WTC11 (cell line): ENCODE measurements around the gene MINDY1. TPM values are rescaled to one million over a fixed set of nuclear protein-coding genes. Genes with fewer than 3 reads are reported as not detected.

Source experiments
- ATAC-seq: fragments of 200-7000 bp; cut with Tn5 transposase; 2 replicates; pipeline ENCODE4 v1.10.0; 2021; ENCODE audit warnings: mild to moderate bottlenecking, moderate library complexity
- CTCF ChIA-PET: fragments of 300-600 bp; sonication (Branson Sonifier 250); formaldehyde crosslinking; loops from one replicate; lab custom pipeline; 2021; ENCODE audit warnings: antibody characterized with exemption; lab: Charles Lee
- POLR2A ChIA-PET: fragments of 350-600 bp; sonication (Branson Sonifier 250); formaldehyde crosslinking; loops from one replicate; lab custom pipeline; 2021; ENCODE audit warnings: antibody characterized with exemption; lab: Charles Lee
- DNase-seq: peaks from one replicate; pipeline ENCODE4 v3.0.0; 2021; ENCODE audit warnings: low spot score
- H3K27ac Mint-ChIP-seq: 2 replicates; pipeline ENCODE4 v1.8.0; 2021; ENCODE audit warnings: mixed read lengths
- H3K27me3 Mint-ChIP-seq: 2 replicates; pipeline ENCODE4 v1.8.0; 2021; ENCODE audit warnings: low read depth, mild to moderate bottlenecking, moderate library complexity, mixed read lengths
- H3K36me3 Mint-ChIP-seq: 2 replicates; pipeline ENCODE4 v1.8.0; 2021; ENCODE audit warnings: mixed read lengths
- H3K4me1 Mint-ChIP-seq: 2 replicates; pipeline ENCODE4 v1.8.0; 2022; ENCODE audit warnings: mixed read lengths
- H3K4me3 Mint-ChIP-seq: 2 replicates; pipeline ENCODE4 v1.8.0; 2021; ENCODE audit warnings: mild to moderate bottlenecking, moderate library complexity, mixed read lengths
- H3K9me3 Mint-ChIP-seq: 2 replicates; pipeline ENCODE4 v1.8.0; 2021; ENCODE audit warnings: mixed read lengths
- ATF1 ChIP-seq: sonication (generic); formaldehyde crosslinking; IDR thresholded peaks from 2 replicates; pipeline ENCODE4 v1.8.1; 2023; ENCODE audit warnings: mild to moderate bottlenecking, moderate library complexity, missing genetic modification reagents
- ELF4 ChIP-seq: sonication (generic); formaldehyde crosslinking; IDR thresholded peaks from 2 replicates; pipeline ENCODE4 v1.8.1; 2022; ENCODE audit warnings: low read depth, mild to moderate bottlenecking, moderate library complexity, missing genetic modification reagents
- ESRRA ChIP-seq: sonication (generic); formaldehyde crosslinking; IDR thresholded peaks from 2 replicates; pipeline ENCODE4 v1.8.1; 2022; ENCODE audit warnings: mild to moderate bottlenecking, missing genetic modification reagents, borderline replicate concordance
- GRHL2 ChIP-seq: fragments of 250-450 bp; sonication (Bioruptor Pico); IDR thresholded peaks from 2 replicates; pipeline ENCODE4 v1.8.0; 2022; ENCODE audit warnings: mild to moderate bottlenecking, moderate library complexity; ENCODE audit not compliant: insufficient replicate concordance, severe bottlenecking
- KAT7 ChIP-seq: sonication (generic); formaldehyde crosslinking; IDR thresholded peaks from 2 replicates; pipeline ENCODE4 v1.8.1; 2023; ENCODE audit warnings: missing genetic modification reagents, mild to moderate bottlenecking, borderline replicate concordance
- MXD4 ChIP-seq: fragments of 250-450 bp; sonication (Bioruptor Pico); IDR thresholded peaks from 2 replicates; pipeline ENCODE4 v1.8.0; 2021; ENCODE audit warnings: mild to moderate bottlenecking, moderate library complexity, borderline replicate concordance
- MYBL2 ChIP-seq: sonication (generic); formaldehyde crosslinking; IDR thresholded peaks from 2 replicates; pipeline ENCODE4 v1.8.1; 2023; ENCODE audit warnings: mild to moderate bottlenecking, moderate library complexity, missing genetic modification reagents
- NR3C1 ChIP-seq: sonication (generic); formaldehyde crosslinking; conservative IDR thresholded peaks from 2 replicates; pipeline ENCODE4 v1.8.1; 2023; ENCODE audit warnings: low read depth, mild to moderate bottlenecking, missing genetic modification reagents
- OVOL2 ChIP-seq: fragments of 250-450 bp; sonication (Bioruptor Pico); IDR thresholded peaks from 2 replicates; pipeline ENCODE4 v1.9.0; 2021; ENCODE audit warnings: mild to moderate bottlenecking, borderline replicate concordance
- SOX15 ChIP-seq: fragments of 250-450 bp; sonication (Bioruptor Pico); IDR thresholded peaks from 2 replicates; pipeline ENCODE4 v1.9.0; 2021; ENCODE audit warnings: mild to moderate bottlenecking
- TCF7 ChIP-seq: sonication (generic); formaldehyde crosslinking; IDR thresholded peaks from 2 replicates; pipeline ENCODE4 v1.8.0; 2022; ENCODE audit warnings: mild to moderate bottlenecking, low read depth, missing genetic modification reagents, moderate library complexity
- TEAD4 ChIP-seq: sonication (generic); formaldehyde crosslinking; IDR thresholded peaks from 2 replicates; pipeline ENCODE4 v1.8.0; 2022; ENCODE audit warnings: mild to moderate bottlenecking, missing genetic modification reagents
- ZBTB21 ChIP-seq: sonication (generic); formaldehyde crosslinking; IDR thresholded peaks from 2 replicates; pipeline ENCODE4 v1.8.1; 2023; ENCODE audit warnings: mild to moderate bottlenecking, missing genetic modification reagents, borderline replicate concordance
- ZBTB43 ChIP-seq: sonication (generic); formaldehyde crosslinking; IDR thresholded peaks from 2 replicates; pipeline ENCODE4 v1.8.1; 2023; ENCODE audit warnings: mild to moderate bottlenecking, missing genetic modification reagents
- ZNF317 ChIP-seq: sonication (generic); formaldehyde crosslinking; IDR thresholded peaks from 2 replicates; pipeline ENCODE4 v1.8.1; 2023; ENCODE audit warnings: low read depth, mild to moderate bottlenecking, moderate library complexity, missing genetic modification reagents, borderline replicate concordance
- ZNF423 ChIP-seq: fragments of 250-450 bp; sonication (Bioruptor Pico); IDR thresholded peaks from 2 replicates; pipeline ENCODE4 v2.1.2; 2022; ENCODE audit warnings: mild to moderate bottlenecking, moderate library complexity
- total RNA-seq: library from RNA; stranded (reverse); gene quantifications from 3 replicates; pipeline ENCODE4 v1.2.3, GENCODE V29; 2021
- TF ChIP-seq, protein P1 (sequence below): sonication (generic); formaldehyde crosslinking; IDR thresholded peaks from 2 replicates; pipeline ENCODE4 v1.8.0; 2023; ENCODE audit warnings: mild to moderate bottlenecking, missing genetic modification reagents
- TF ChIP-seq, protein P2 (sequence below): sonication (generic); formaldehyde crosslinking; IDR thresholded peaks from 2 replicates; pipeline ENCODE4 v1.8.1; 2023; ENCODE audit warnings: mild to moderate bottlenecking, missing genetic modification reagents, moderate library complexity
- TF ChIP-seq, protein P3 (sequence below): sonication (generic); formaldehyde crosslinking; IDR thresholded peaks from 2 replicates; pipeline ENCODE4 v1.8.0; 2023; ENCODE audit warnings: missing genetic modification reagents
- TF ChIP-seq, protein P4 (sequence below): sonication (generic); formaldehyde crosslinking; IDR thresholded peaks from 2 replicates; pipeline ENCODE4 v1.8.1; 2022; ENCODE audit warnings: missing genetic modification reagents, borderline replicate concordance
- TF ChIP-seq, protein P5 (sequence below): fragments of 250-450 bp; sonication (Bioruptor Pico); conservative IDR thresholded peaks from 2 replicates; pipeline ENCODE4 v1.9.0; 2021; ENCODE audit warnings: mild to moderate bottlenecking
- TF ChIP-seq, protein P6 (sequence below): fragments of 250-450 bp; sonication (Bioruptor Pico); IDR thresholded peaks from 2 replicates; pipeline ENCODE4 v1.8.0; 2021; ENCODE audit warnings: mild to moderate bottlenecking

The MINDY1 gene
- total RNA-seq, 1 experiment from 2014 or later, result 10.1 TPM

- no peak for TF ChIP-seq MXD4 (CRISPR knock-in tag)
- no peak for TF ChIP-seq MYBL2 (CRISPR knock-in tag)
- TF ChIP-seq, all 79 proteins: peak for 0
Measured at GRCh38 chr1:151055581-151055980, 48.9 kb upstream of the MINDY1 start (continued).

GRCh38 chr1:151054971-151055547, 48.4 kb upstream of the MINDY1 start:
- ATAC-seq, result no peak
- no peaks in the 10 kb centered on the region for H3K27me3 Mint-ChIP-seq
- peaks cover 24% of the 10 kb centered on the region for H3K4me1 Mint-ChIP-seq
- DNase-seq, result no peak
- no peaks in the 10 kb centered on the region for H3K9me3 Mint-ChIP-seq
- no peak overlapping the region for H3K4me3 Mint-ChIP-seq
- CTCF ChIA-PET, result interaction anchor here (1.0 kb wide), 1 partner anchor 16 kb away, joined by 5 read pairs; the partner anchor contains the start of gene GABPB2
- no peak overlapping the region for H3K27ac Mint-ChIP-seq
- TF ChIP-seq ZBTB21 (no peak), NR3C1 (CRISPR knock-in tag) (no peak), ELF4 (CRISPR knock-in tag) (no peak), ZNF317 (CRISPR knock-in tag) (no peak), TEAD4 (no peak), TCF7 (CRISPR knock-in tag) (no peak), SOX15 (CRISPR knock-in tag) (no peak), OVOL2 (CRISPR knock-in tag) (no peak), ZBTB43 (no peak), ATF1 (no peak), GRHL2 (CRISPR knock-in tag) (no peak), ESRRA (no peak), KAT7 (CRISPR knock-in tag) (no peak), ZNF423 (CRISPR knock-in tag) (no peak)
- TF ChIP-seq, protein P1, sequence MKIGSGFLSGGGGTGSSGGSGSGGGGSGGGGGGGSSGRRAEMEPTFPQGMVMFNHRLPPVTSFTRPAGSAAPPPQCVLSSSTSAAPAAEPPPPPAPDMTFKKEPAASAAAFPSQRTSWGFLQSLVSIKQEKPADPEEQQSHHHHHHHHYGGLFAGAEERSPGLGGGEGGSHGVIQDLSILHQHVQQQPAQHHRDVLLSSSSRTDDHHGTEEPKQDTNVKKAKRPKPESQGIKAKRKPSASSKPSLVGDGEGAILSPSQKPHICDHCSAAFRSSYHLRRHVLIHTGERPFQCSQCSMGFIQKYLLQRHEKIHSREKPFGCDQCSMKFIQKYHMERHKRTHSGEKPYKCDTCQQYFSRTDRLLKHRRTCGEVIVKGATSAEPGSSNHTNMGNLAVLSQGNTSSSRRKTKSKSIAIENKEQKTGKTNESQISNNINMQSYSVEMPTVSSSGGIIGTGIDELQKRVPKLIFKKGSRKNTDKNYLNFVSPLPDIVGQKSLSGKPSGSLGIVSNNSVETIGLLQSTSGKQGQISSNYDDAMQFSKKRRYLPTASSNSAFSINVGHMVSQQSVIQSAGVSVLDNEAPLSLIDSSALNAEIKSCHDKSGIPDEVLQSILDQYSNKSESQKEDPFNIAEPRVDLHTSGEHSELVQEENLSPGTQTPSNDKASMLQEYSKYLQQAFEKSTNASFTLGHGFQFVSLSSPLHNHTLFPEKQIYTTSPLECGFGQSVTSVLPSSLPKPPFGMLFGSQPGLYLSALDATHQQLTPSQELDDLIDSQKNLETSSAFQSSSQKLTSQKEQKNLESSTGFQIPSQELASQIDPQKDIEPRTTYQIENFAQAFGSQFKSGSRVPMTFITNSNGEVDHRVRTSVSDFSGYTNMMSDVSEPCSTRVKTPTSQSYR (CRISPR knock-in tag), result no peak
- TF ChIP-seq, protein P2, sequence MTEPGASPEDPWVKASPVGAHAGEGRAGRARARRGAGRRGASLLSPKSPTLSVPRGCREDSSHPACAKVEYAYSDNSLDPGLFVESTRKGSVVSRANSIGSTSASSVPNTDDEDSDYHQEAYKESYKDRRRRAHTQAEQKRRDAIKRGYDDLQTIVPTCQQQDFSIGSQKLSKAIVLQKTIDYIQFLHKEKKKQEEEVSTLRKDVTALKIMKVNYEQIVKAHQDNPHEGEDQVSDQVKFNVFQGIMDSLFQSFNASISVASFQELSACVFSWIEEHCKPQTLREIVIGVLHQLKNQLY, result no peak
- TF ChIP-seq, protein P3, sequence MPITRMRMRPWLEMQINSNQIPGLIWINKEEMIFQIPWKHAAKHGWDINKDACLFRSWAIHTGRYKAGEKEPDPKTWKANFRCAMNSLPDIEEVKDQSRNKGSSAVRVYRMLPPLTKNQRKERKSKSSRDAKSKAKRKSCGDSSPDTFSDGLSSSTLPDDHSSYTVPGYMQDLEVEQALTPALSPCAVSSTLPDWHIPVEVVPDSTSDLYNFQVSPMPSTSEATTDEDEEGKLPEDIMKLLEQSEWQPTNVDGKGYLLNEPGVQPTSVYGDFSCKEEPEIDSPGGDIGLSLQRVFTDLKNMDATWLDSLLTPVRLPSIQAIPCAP (CRISPR knock-in tag), result no peak
- TF ChIP-seq, protein P4, sequence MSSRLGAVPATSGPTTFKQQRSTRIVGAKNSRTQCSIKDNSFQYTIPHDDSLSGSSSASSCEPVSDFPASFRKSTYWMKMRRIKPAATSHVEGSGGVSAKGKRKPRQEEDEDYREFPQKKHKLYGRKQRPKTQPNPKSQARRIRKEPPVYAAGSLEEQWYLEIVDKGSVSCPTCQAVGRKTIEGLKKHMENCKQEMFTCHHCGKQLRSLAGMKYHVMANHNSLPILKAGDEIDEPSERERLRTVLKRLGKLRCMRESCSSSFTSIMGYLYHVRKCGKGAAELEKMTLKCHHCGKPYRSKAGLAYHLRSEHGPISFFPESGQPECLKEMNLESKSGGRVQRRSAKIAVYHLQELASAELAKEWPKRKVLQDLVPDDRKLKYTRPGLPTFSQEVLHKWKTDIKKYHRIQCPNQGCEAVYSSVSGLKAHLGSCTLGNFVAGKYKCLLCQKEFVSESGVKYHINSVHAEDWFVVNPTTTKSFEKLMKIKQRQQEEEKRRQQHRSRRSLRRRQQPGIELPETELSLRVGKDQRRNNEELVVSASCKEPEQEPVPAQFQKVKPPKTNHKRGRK (CRISPR knock-in tag), result no peak
- TF ChIP-seq, protein P5, sequence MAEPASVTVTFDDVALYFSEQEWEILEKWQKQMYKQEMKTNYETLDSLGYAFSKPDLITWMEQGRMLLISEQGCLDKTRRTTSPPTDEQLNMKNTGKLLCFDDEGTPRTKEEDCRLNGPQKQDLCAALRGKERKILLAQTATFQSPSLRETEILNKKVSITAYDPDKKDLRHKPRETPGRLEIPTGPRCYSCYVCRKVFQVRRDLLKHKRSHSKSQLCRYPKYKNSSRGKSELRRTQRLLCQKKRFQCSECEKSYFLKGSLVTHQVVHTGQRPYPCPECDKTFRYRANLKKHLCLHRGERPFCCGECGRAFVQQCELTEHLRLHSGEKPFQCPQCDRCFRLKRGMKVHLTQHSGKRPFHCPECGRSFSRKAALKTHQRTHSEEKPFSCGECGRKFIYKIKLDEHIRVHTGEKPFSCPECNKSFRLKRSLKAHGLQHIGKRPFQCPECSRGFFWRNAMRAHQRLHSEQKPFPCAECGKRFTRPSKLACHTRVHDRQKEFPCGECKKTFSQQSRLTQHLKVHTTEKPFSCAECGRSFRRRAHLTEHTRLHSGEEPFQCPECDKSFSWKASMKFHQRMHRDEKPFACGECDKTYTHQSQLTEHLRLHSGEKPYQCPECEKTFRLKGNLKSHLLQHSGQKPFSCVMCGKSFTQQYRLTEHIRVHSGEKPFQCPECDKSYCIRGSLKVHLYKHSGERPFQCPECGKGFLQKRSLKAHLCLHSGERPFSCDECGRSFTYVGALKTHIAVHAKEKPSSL (CRISPR knock-in tag), result no peak
- TF ChIP-seq, protein P6, sequence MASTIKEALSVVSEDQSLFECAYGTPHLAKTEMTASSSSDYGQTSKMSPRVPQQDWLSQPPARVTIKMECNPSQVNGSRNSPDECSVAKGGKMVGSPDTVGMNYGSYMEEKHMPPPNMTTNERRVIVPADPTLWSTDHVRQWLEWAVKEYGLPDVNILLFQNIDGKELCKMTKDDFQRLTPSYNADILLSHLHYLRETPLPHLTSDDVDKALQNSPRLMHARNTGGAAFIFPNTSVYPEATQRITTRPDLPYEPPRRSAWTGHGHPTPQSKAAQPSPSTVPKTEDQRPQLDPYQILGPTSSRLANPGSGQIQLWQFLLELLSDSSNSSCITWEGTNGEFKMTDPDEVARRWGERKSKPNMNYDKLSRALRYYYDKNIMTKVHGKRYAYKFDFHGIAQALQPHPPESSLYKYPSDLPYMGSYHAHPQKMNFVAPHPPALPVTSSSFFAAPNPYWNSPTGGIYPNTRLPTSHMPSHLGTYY, result no peak
- TF ChIP-seq, all 79 proteins: peak for 0
- POLR2A ChIA-PET, result no interaction called here
- peaks cover 52% of the 10 kb centered on the region for H3K36me3 Mint-ChIP-seq
